ENCODE measurements around the gene ZNF496. TPM values are rescaled to one million over a fixed set of nuclear protein-coding genes. Genes with fewer than 3 reads are reported as not detected.

Gene ZNF496
- total RNA-seq, 1 donor from 2014 or later: 39.0 TPM

- intact Hi-C loops (cut with DNase I): no loop called here
- Histone ChIP-seq H3K36me3 (no peaks in the 10 kb centered on the region), H3K4me1 (peaks cover 40% of the 10 kb centered on the region), H3K9me3 (no peaks in the 10 kb centered on the region), H3K4me3 (peak overlapping the region; percentile 25 to 28), H3K27ac (peak overlapping the region; percentile 89), H3K27me3 (no peaks in the 10 kb centered on the region)
- DNase-seq (ENCODE audit: extremely low spot score in 2 of 2): no peak
- TF ChIP-seq, protein P1, sequence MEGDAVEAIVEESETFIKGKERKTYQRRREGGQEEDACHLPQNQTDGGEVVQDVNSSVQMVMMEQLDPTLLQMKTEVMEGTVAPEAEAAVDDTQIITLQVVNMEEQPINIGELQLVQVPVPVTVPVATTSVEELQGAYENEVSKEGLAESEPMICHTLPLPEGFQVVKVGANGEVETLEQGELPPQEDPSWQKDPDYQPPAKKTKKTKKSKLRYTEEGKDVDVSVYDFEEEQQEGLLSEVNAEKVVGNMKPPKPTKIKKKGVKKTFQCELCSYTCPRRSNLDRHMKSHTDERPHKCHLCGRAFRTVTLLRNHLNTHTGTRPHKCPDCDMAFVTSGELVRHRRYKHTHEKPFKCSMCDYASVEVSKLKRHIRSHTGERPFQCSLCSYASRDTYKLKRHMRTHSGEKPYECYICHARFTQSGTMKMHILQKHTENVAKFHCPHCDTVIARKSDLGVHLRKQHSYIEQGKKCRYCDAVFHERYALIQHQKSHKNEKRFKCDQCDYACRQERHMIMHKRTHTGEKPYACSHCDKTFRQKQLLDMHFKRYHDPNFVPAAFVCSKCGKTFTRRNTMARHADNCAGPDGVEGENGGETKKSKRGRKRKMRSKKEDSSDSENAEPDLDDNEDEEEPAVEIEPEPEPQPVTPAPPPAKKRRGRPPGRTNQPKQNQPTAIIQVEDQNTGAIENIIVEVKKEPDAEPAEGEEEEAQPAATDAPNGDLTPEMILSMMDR (IDR thresholded peaks at IDR 0.05): no peak
- TF ChIP-seq POLR2AphosphoS5 (IDR thresholded peaks at IDR 0.05; ENCODE audit: insufficient read depth in 1 of 2, low read depth in 1 of 2) (no peak), POLR2A (IDR thresholded peaks at IDR 0.05) (no peak)
Observed at GRCh38 chr1:247360991-247361731, 29.5 kb upstream of the ZNF496 start.

DNA sequence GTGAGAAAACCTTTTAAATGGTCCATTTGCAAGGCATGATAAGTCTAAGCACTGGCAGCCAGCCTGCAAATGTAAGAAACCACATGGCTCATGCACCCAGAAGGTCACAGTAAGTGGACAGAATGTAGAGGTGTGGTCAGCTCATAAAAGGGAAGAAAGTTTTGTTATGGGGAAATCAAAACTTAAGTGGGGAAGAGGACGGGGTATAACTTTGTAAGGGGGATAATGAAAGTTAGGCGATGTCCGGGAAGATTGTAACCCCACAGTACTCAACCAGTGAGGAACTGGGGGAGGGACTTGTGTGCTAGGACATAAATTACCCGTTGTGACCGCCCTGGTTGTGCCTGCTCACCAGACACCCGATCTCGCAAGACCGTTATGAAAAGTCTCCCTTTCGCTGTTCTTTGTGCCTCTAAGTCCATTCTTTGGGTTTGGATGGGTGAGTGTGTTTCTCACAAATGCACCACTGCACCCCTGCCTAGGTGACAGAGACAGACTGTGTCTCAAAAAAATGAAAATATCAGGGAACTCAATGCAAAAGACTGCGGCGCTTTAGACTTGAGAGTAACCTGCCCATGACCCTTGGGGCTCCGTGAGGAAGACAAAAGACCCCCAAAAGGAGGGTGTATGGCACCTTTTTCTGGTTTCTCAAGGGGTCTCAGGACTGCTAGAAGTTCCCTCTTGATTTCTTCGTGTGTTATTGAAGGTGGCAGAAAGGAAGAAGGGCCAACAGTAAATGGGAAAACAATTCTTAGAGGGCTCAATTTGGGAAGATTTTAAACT lies 28.6 kb upstream of the ZNF496 start:
- H3K36me3 ChIP-seq: no peaks in the 10 kb centered on the region
- no peaks in the 10 kb centered on the region for H3K9me3 ChIP-seq
- TF ChIP-seq, protein P1 (IDR thresholded peaks at IDR 0.05): no peak
- TF ChIP-seq POLR2A (IDR thresholded peaks at IDR 0.05) (no peak), POLR2AphosphoS5 (IDR thresholded peaks at IDR 0.05; ENCODE audit: insufficient read depth in 1 of 2, low read depth in 1 of 2) (no peak)
- no peaks in the 10 kb centered on the region for H3K27me3 ChIP-seq
- DNase-seq (ENCODE audit: extremely low spot score in 2 of 2): no peak
- intact Hi-C loops (cut with DNase I): no loop called here
- peak overlapping the region; percentile 25 to 28 for H3K4me3 ChIP-seq
- H3K4me1 ChIP-seq: peaks cover 40% of the 10 kb centered on the region
- H3K27ac ChIP-seq: peak overlapping the region; percentile 89

GRCh38 chr1:247359559-247359958 lies 27.9 kb upstream of the ZNF496 start:
- no peak for DNase-seq (ENCODE audit: extremely low spot score in 2 of 2)
- intact Hi-C loops (cut with DNase I): no loop called here
- Histone ChIP-seq H3K27ac (peak overlapping the region; percentile 89), H3K4me3 (peak overlapping the region in 1 of 2 donors; percentile 28), H3K9me3 (no peaks in the 10 kb centered on the region), H3K27me3 (no peaks in the 10 kb centered on the region), H3K36me3 (no peaks in the 10 kb centered on the region), H3K4me1 (peaks cover 40% of the 10 kb centered on the region)
- TF ChIP-seq, protein P1 (IDR thresholded peaks at IDR 0.05): no peak
- TF ChIP-seq POLR2AphosphoS5 (IDR thresholded peaks at IDR 0.05; ENCODE audit: insufficient read depth in 1 of 2, low read depth in 1 of 2) (no peak), POLR2A (IDR thresholded peaks at IDR 0.05) (no peak)

GRCh38 chr1:247358920-247359319 lies 27.3 kb upstream of the ZNF496 start:
- no peak for DNase-seq (ENCODE audit: extremely low spot score in 2 of 2)
- H3K4me3 ChIP-seq: no peak overlapping the region
- intact Hi-C loops (cut with DNase I): no loop called here
- no peaks in the 10 kb centered on the region for H3K27me3 ChIP-seq
- peaks cover 40% of the 10 kb centered on the region for H3K4me1 ChIP-seq
- TF ChIP-seq POLR2AphosphoS5 (IDR thresholded peaks at IDR 0.05; ENCODE audit: insufficient read depth in 1 of 2, low read depth in 1 of 2) (no peak), POLR2A (IDR thresholded peaks at IDR 0.05) (no peak)
- TF ChIP-seq, protein P1 (IDR thresholded peaks at IDR 0.05): no peak
- no peaks in the 10 kb centered on the region for H3K36me3 ChIP-seq
- H3K27ac ChIP-seq: peak overlapping the region; percentile 89
- H3K9me3 ChIP-seq: no peaks in the 10 kb centered on the region
